OCI-LY3 (cell line): ENCODE results near the gene IPP.

Source experiments
- CTCF ChIP-seq: fragments of 200-600, 300-600 bp; sonication (generic); IDR thresholded peaks from 2 replicates; pipeline ENCODE4 v1.5.1; 2014; ENCODE audit warnings: antibody characterized with exemption, low read length, low read depth
- EZH2phosphoT487 ChIP-seq: fragments of 200-600 bp; shearing (Covaris generic); IDR thresholded peaks from 2 replicates; pipeline ENCODE4 v1.6.1; 2018; ENCODE audit warnings: antibody characterized with exemption, mixed run types, low read depth

GRCh38 chr1:45687014-45687753 is 63.3 kb downstream of the IPP start:
- TF ChIP-seq CTCF (no peak), EZH2phosphoT487 (no peak)
